ENCODE measurements around the gene KIAA2012. TPM values are rescaled to one million over a fixed set of nuclear protein-coding genes. Genes with fewer than 3 reads are reported as not detected.

The KIAA2012 gene
- total RNA-seq, result under 1 TPM in 1 of 2 donors, not detected in 1; 0.11 TPM
- long read RNA-seq, partial matches to known transcripts, result 0 of 1 reads
- long read RNA-seq, other reads (novel, unspliced or antisense), result 1 of 1 reads

DNA sequence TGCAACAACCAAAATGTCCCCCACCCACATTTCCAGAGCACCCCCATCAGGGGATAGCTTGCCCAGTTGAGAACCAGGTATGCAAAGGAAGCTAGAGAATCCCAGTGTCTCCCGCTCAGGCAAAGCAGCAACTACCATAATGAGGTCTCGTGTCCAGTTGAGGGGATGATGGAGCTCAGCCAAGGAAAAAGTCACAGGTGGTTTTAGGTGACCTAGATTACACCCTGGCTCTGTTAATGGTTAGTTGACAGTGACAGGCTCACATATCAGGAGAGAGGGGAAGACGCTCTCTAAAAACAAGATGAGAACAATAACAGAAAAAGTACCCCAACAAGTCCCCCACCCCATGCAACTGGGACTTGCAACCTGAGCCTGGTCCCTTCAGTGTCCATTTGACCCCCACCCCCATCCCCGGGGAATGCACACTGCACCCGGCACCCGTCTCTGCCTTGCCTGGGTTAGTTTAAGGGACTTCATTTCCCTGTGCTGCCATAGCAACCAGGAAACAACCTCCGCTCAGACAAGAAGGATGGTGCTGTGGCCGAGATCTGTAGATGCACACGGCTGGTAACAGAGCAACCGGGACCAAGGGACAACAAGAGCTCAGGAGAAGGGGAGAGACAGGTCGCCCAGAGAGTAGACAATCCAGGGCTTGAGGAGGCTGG lies at the start of gene KIAA2012:
TSS of gene KIAA2012 (plus strand) at position 519 of the 665 bp plus-strand sequence. CDS start 373 bp downstream, outside the sequence.
- DNase-seq, result no peak
- intact Hi-C loops (cut with DNase I, micrococcal nuclease), result no loop called here
- ATAC-seq, result no peak

DNA sequence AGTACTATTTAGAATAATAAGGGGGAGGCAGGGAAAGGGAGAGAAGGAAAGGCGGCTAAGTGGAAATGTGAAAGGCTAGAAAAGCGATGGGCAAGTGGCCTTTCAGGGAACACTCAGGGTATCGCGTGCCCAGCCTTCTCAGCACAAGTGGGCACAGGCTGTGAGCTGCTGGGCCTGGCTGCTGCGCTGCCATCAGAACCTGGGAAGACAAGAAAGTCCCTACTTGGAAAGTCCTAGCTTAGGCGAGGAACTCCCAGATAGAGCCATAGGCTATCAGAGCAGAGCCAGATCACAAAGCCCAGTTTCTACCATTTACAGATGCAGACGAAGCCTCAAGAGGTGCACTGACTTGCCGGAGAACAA lies 49.2 kb upstream of the KIAA2012 start:
- no peak for ATAC-seq
- DNase-seq, result no peak
- intact Hi-C loops (cut with DNase I, micrococcal nuclease), result no loop called here

DNA sequence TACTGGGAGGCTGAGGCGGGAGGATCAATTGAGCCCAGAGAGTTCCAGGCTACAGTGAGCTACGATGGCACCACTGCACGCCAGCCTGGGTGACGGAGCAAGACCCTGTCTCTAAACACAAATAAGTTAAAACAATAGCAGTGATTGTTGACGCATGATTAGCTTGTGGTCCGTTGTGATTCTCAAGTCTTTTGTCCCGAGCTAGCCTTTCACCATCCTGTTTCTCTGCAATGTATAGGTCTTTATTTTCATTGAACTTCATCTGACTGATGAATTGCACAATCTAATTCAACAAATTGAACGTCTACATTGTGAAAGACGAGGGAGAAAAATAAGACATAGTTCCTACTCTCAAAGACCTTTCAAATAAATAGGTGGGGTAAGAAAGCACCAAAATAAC lies 48.2 kb upstream of the KIAA2012 start:
- ATAC-seq (no peak), DNase-seq (no peak)

DNA sequence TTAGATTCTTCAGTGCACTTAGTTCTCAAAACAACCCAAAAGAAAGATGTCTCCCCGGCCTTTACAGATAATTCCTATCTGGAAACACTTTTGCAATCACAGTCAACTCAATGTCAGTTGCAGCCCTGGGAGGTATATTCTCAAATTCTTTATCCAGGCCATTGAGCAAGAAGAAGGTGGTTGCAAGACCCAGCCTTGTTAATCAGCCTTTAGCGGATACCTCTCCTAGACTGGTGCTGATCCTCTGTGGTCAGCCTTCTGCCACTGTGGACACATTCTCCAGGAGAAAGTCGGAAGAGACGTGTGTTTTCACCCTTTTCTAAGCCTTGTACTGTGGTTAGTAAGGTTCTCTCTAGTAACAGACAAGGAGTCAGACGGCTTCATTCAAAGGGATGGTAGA lies 47.2 kb upstream of the KIAA2012 start:
- DNase-seq (no peak), ATAC-seq (no peak)
- intact Hi-C loops (cut with DNase I, micrococcal nuclease), result no loop called here

More for the DNA sequence above, 48.2 kb upstream of the KIAA2012 start:
- intact Hi-C loops (cut with DNase I, micrococcal nuclease), result no loop called here

GRCh38 chr2:202026507-202026906 lies 46.5 kb upstream of the KIAA2012 start:
- DNase-seq (no peak), ATAC-seq (no peak)
- intact Hi-C loops (cut with DNase I, micrococcal nuclease), result no loop called here

DNA sequence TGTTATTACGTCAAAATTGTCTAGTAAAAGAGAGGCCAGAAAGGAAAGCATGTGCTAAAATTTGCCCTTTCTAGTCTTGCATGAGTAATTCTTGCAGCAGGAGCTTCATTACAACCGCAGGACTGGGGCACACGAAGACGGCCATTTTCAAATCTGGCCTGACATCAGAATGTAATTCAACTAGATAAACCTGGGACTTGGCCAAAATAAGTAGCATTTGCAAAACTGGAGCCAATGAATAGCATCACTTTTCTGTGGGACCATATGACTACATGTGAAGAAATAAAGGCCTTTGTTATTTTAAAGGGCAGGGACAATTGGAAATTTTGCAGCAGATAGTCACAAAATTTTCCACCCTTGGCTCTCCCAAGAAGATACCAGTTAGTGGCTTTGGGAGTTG lies 42.4 kb upstream of the KIAA2012 start:
- DNase-seq, result no peak
- intact Hi-C loops (cut with DNase I, micrococcal nuclease), result loop anchor here in 1 of 2 donors (5.0 kb wide), 1 partner anchor 147 kb away; no protein-coding TSS in a partner anchor
- ATAC-seq, result no peak

GRCh38 chr2:202031246-202031951 lies 41.7 kb upstream of the KIAA2012 start:
- intact Hi-C loops (cut with DNase I, micrococcal nuclease), result loop anchor here in 1 of 2 donors (5.0 kb wide), 1 partner anchor 146 kb away; no protein-coding TSS in a partner anchor
- no peak for DNase-seq

GRCh38 chr2:202032846-202033316 lies 40.2 kb upstream of the KIAA2012 start:
- intact Hi-C loops (cut with DNase I, micrococcal nuclease), result loop anchor here in 1 of 2 donors (5.0 kb wide), 1 partner anchor 144 kb away; no protein-coding TSS in a partner anchor
- peak; percentile 21 for ATAC-seq

More at GRCh38 chr2:202031246-202031951, 41.7 kb upstream of the KIAA2012 start:
- ATAC-seq, result no peak

GRCh38 chr2:202033317-202034248 lies 39.5 kb upstream of the KIAA2012 start, which contains the start of gene FZD7:
TSS of gene FZD7 (plus strand) at chr2:202033855. CDS start at chr2:202034648, 793 bp downstream.
- intact Hi-C loops (cut with DNase I, micrococcal nuclease), result loop anchor here in 1 of 2 donors (5.0 kb wide), 1 partner anchor 144 kb away; no protein-coding TSS in a partner anchor
- DNase-seq (peak; percentile 93 to 94), ATAC-seq (peak; percentile 90)

More at GRCh38 chr2:202032846-202033316, 40.2 kb upstream of the KIAA2012 start:
- peak; percentile 57 to 62 for DNase-seq

DNA sequence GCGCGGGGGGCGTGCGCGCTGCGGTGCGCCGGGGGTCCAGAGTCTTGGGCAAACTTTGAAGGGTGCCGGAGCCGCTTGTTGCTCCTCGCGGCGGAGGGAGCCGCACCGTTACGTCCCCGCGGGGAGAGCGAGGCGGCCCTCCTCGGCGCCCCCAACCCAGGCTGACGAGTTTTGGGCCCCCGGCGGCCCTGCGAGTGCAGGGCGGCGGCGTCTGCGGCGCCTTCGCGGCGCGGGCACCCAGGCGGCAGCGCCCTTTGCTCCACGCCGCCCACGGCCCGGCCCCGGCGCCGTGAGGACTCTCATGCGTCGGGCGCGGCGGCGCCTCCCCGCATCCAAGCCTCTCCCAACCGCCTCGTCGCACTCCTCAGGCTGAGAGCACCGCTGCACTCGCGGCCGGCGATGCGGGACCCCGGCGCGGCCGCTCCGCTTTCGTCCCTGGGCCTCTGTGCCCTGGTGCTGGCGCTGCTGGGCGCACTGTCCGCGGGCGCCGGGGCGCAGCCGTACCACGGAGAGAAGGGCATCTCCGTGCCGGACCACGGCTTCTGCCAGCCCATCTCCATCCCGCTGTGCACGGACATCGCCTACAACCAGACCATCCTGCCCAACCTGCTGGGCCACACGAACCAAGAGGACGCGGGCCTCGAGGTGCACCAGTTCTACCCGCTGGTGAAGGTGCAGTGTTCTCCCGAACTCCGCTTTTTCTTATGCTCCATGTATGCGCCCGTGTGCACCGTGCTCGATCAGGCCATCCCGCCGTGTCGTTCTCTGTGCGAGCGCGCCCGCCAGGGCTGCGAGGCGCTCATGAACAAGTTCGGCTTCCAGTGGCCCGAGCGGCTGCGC lies 38.6 kb upstream of the KIAA2012 start:
- intact Hi-C loops (cut with DNase I, micrococcal nuclease), result loop anchor here in 1 of 2 donors (5.0 kb wide), 1 partner anchor 143 kb away; no protein-coding TSS in a partner anchor
- peak; percentile 44 for ATAC-seq

GRCh38 chr2:202035089-202035940 lies 37.7 kb upstream of the KIAA2012 start:
- peak; percentile 20 for ATAC-seq
- peak; percentile 42 to 68 for DNase-seq
- intact Hi-C loops (cut with DNase I, micrococcal nuclease), result no loop called here

More for the DNA sequence above, 38.6 kb upstream of the KIAA2012 start:
- DNase-seq, result peak in 1 of 2 donors; percentile 48

DNA sequence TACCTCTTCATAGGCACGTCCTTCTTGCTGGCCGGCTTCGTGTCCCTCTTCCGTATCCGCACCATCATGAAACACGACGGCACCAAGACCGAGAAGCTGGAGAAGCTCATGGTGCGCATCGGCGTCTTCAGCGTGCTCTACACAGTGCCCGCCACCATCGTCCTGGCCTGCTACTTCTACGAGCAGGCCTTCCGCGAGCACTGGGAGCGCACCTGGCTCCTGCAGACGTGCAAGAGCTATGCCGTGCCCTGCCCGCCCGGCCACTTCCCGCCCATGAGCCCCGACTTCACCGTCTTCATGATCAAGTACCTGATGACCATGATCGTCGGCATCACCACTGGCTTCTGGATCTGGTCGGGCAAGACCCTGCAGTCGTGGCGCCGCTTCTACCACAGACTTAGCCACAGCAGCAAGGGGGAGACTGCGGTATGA lies 37.1 kb upstream of the KIAA2012 start:
- DNase-seq (no peak), ATAC-seq (no peak)
- intact Hi-C loops (cut with DNase I, micrococcal nuclease), result no loop called here

DNA sequence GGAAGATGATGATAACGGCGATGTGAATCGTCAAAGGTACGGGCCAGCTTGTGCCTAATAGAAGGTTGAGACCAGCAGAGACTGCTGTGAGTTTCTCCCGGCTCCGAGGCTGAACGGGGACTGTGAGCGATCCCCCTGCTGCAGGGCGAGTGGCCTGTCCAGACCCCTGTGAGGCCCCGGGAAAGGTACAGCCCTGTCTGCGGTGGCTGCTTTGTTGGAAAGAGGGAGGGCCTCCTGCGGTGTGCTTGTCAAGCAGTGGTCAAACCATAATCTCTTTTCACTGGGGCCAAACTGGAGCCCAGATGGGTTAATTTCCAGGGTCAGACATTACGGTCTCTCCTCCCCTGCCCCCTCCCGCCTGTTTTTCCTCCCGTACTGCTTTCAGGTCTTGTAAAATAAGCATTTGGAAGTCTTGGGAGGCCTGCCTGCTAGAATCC lies 36.4 kb upstream of the KIAA2012 start:
- DNase-seq (no peak), ATAC-seq (no peak)
- intact Hi-C loops (cut with DNase I, micrococcal nuclease), result no loop called here

GRCh38 chr2:202037086-202037485 lies 36.0 kb upstream of the KIAA2012 start:
- intact Hi-C loops (cut with DNase I, micrococcal nuclease), result no loop called here
- ATAC-seq, result no peak
- no peak for DNase-seq

DNA sequence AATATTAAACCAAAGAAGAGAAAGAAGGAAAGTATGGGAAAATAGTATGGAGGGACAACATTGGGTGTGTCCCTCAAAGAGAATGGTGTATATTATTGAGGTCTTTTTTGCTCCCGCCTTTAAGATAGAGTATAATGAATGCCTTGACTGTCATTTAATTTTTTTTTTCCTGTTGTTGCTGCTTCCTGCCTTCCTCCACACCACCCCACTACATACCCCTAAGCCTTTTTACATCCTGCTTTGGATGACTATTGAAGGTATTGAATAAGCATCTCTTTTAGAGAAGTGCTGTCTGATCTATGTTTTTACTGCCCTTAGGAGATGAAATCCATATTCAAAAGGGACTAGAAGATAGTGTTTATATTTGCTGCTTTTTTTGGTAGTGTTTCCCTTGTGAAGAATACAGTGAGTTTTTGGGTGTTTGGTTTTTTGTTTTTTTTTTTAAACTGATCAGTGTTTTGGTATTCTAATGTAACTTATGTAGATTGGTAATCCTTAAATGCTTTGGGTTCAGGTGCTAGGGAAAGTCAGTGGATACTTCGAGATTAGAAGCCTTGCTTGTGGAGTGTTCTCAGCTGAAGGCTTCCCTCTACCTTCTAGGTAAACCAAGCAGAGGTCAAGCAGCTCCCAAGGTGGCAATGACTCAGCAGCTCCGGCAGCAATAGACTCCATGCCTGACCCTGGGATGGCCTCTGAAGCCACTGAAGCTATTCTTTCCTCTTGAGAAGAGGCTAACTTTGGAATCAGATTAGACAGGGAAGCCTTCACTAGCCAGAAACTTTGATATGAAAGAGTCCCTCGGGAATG lies 34.4 kb upstream of the KIAA2012 start:
- DNase-seq, result no peak
- intact Hi-C loops (cut with DNase I, micrococcal nuclease), result no loop called here
- ATAC-seq, result no peak

Data from left colon (tissue), 2 donors.